Panc1 (cell line): ENCODE results near the gene POLR2F. TPM values are rescaled to one million over a fixed set of nuclear protein-coding genes. Genes with fewer than 3 reads are reported as not detected.
A peak's percentile ranks its signal among the peaks of the same experiment; 100 is the strongest.

Experiments used
- ATAC-seq: fragments of 200-7000 bp; cut with Tn5 transposase; 2 replicates; pipeline ENCODE4 v1.9.1; 2020; ENCODE audit warnings: mild to moderate bottlenecking, moderate library complexity
- BruUV-seq: library from RNA; stranded (reverse); fragments of 400-500 nt; replicated peaks from 2 replicates; lab custom pipeline; 2021; lab: Mats Ljungman, UMichigan
- CTCF ChIA-PET: fragments of 300-600 bp; sonication (Branson Sonifier 250); formaldehyde crosslinking; loops from one replicate; lab custom pipeline; 2022; ENCODE audit warnings: antibody characterized with exemption; lab: Charles Lee
- POLR2A ChIA-PET: fragments of 300-600 bp; sonication (Branson Sonifier 250); formaldehyde crosslinking; loops from one replicate; lab custom pipeline; 2022; ENCODE audit warnings: antibody characterized with exemption; lab: Charles Lee
- DNase-seq: peaks from one replicate; pipeline ENCODE4 v3.0.0-alpha.2; 2010; ENCODE audit warnings: low read depth, low spot score
- H3K27ac ChIP-seq: 2 replicates; pipeline ENCODE4 v1.5.1; 2011; ENCODE audit warnings: mild to moderate bottlenecking, low read length, inconsistent platforms
- H3K27me3 ChIP-seq: fragments of 200-500 bp; sonication (Bioruptor generic); 2 replicates; pipeline ENCODE4 v1.6.0; 2014; ENCODE audit warnings: low read length, inconsistent platforms; ENCODE audit not compliant: control insufficient read depth, insufficient read depth
- H3K36me3 ChIP-seq: fragments of 200-500 bp; sonication (Bioruptor generic); 2 replicates; pipeline ENCODE4 v1.5.1; 2014; ENCODE audit warnings: inconsistent platforms, mild to moderate bottlenecking, low read length, moderate library complexity; ENCODE audit not compliant: control insufficient read depth, insufficient read depth
- H3K4me1 ChIP-seq: 2 replicates; pipeline ENCODE4 v1.5.1; 2011; ENCODE audit warnings: inconsistent platforms, mild to moderate bottlenecking, low read length, moderate library complexity; ENCODE audit not compliant: control insufficient read depth, insufficient read depth
- H3K4me3 ChIP-seq, 2 experiments: 2 replicates each; pipeline ENCODE4 v1.5.1; 2011 to 2012; ENCODE audit warnings: low read depth in 2 of 2, low read length in 2 of 2, mild to moderate bottlenecking in 2 of 2, inconsistent platforms in 1 of 2, moderate library complexity in 1 of 2
- H3K9me3 ChIP-seq: fragments of 200-500 bp; sonication (Bioruptor generic); 2 replicates; pipeline ENCODE4 v1.5.1; 2014; ENCODE audit warnings: low read depth, mild to moderate bottlenecking, inconsistent platforms, low read length, moderate library complexity; ENCODE audit not compliant: control insufficient read depth, insufficient read depth
- CTCF ChIP-seq: fragments of 450-650 bp; IDR thresholded peaks from 2 replicates; pipeline ENCODE4 v1.5.1; 2017; ENCODE audit warnings: mild to moderate bottlenecking
- POLR2AphosphoS5 ChIP-seq: IDR thresholded peaks from 2 replicates; pipeline ENCODE4 v1.6.1; 2012; ENCODE audit warnings: mild to moderate bottlenecking, low read depth, low read length, moderate library complexity
- REST ChIP-seq, 2 experiments: IDR thresholded peaks; 2 replicates each; pipeline ENCODE4 v1.6.1; 2011 to 2012; ENCODE audit warnings: low read depth in 2 of 2, control low read depth in 1 of 2, low read length in 1 of 2, mild to moderate bottlenecking in 1 of 2, moderate library complexity in 1 of 2; ENCODE audit not compliant: insufficient read depth in 1 of 2
- SIN3A ChIP-seq: IDR thresholded peaks from 2 replicates; pipeline ENCODE4 v1.6.1; 2012; ENCODE audit warnings: low read depth, mild to moderate bottlenecking, low read length, moderate library complexity, borderline replicate concordance; ENCODE audit not compliant: insufficient read depth
- TCF7L2 ChIP-seq: IDR thresholded peaks from 2 replicates; pipeline ENCODE4 v1.6.1; 2011; ENCODE audit warnings: mild to moderate bottlenecking, low read depth, low read length, inconsistent platforms
- in situ Hi-C: cut with HindIII; loops from 2 replicates; pipeline ENCODE4 v1.10.0; 2016; ENCODE audit warnings: low sequenced_read_pairs, low pct_unique_long_range_greater_than_20kb
- intact Hi-C: fragments of 100-400 bp; cut with micrococcal nuclease; formaldehyde crosslinking; loops from one replicate; pipeline ENCODE4 v1.10.0; 2022; ENCODE audit not compliant: unreplicated experiment
- total RNA-seq: library from RNA; stranded (reverse); gene quantifications from one replicate; pipeline ENCODE4 v1.2.1, GENCODE V29; 2021; ENCODE audit not compliant: unreplicated experiment

Gene POLR2F
- total RNA-seq, 1 experiment from 2014 or later, result 89.7 TPM

GRCh38 chr22:37999236-37999635 is 45.7 kb downstream of the POLR2F start:
- Histone ChIP-seq H3K9me3 (no peaks in the 10 kb centered on the region), H3K27ac (no peak overlapping the region), H3K27me3 (no peaks in the 10 kb centered on the region), H3K36me3 (no peaks in the 10 kb centered on the region), H3K4me1 (no peaks in the 10 kb centered on the region), H3K4me3 (no peak overlapping the region)
- intact Hi-C loops, result no loop called here
- POLR2A ChIA-PET, result no interaction called here
- BruUV-seq, result no TSS peak
- CTCF ChIA-PET, result no interaction called here
- in situ Hi-C loops, result no loop called here
- TF ChIP-seq POLR2AphosphoS5, result no peak
- TF ChIP-seq REST (IDR thresholded peaks at IDR 0.05; ENCODE audit: insufficient read depth in 1 of 2, low read depth in 2 of 2, low read length in 1 of 2), result no peak
- no peak for TF ChIP-seq CTCF
- no peak for TF ChIP-seq TCF7L2
- no peak for TF ChIP-seq SIN3A
- peak; percentile 32; the same call in 1 of the 2 replicates for ATAC-seq
- no peak for DNase-seq

GRCh38 chr22:37999640-38000272 is 46.3 kb downstream of the POLR2F start:
- H3K27ac ChIP-seq, result no peak overlapping the region
- DNase-seq (no peak), ATAC-seq (no peak)
- in situ Hi-C loops (no loop called here), intact Hi-C loops (no loop called here)
- no TSS peak for BruUV-seq
- TF ChIP-seq CTCF (no peak), REST (IDR thresholded peaks at IDR 0.05; ENCODE audit: insufficient read depth in 1 of 2, low read depth in 2 of 2, low read length in 1 of 2) (no peak), POLR2AphosphoS5 (no peak), SIN3A (no peak)
- ChIA-PET CTCF (no interaction called here), POLR2A (no interaction called here)
- H3K4me1 ChIP-seq, result no peaks in the 10 kb centered on the region
- H3K9me3 ChIP-seq, result no peaks in the 10 kb centered on the region
- H3K36me3 ChIP-seq, result no peaks in the 10 kb centered on the region
- no peaks in the 10 kb centered on the region for H3K27me3 ChIP-seq
- H3K4me3 ChIP-seq, result no peak overlapping the region
